ENCODE data around the gene HEXD.
"Not testable (repeated sequence)": the region's sequence is repeated elsewhere in the genome, so short reads cannot be mapped to it uniquely, and the experiment has no call there.

The HEXD gene

GRCh38 chr17:82457929-82458178, 39.7 kb downstream of the HEXD start:
- peak; percentile 39 for DNase-seq (ENCODE audit: low read depth, low spot score)
- H3K4me3 ChIP-seq: peak overlapping the region; percentile 96
- TF ChIP-seq POLR2AphosphoS5 (IDR thresholded peaks at IDR 0.05; ENCODE audit: borderline replicate concordance, low read depth, low read length) (no peak), FOXP2 (optimal IDR thresholded peaks at IDR 0.05; ENCODE audit: control extremely low read depth, extremely low read length, insufficient read depth) (no peak), EZH2 (IDR thresholded peaks at IDR 0.05) (no peak)
- H3K9me3 ChIP-seq (ENCODE audit: low read depth, low read length): no peaks in the 10 kb centered on the region
- H3K36me3 ChIP-seq (ENCODE audit: insufficient read depth, low read length): peaks cover 20% of the 10 kb centered on the region
- H3K9ac ChIP-seq (ENCODE audit: insufficient read length): peak overlapping the region; percentile 99
- peak overlapping the region; percentile 99 for H3K27ac ChIP-seq

GRCh38 chr17:82458179-82458884, 40.2 kb downstream of the HEXD start, which contains the start of gene NARF:
Gene NARF (plus strand): TSS chr17:82458741. CDS start chr17:82458804, 63 bp downstream.
- Histone ChIP-seq H3K4me3 (peak within 1 kb of the TSS; percentile 96), H3K27ac (peak within 1 kb of the TSS; percentile 99)

GRCh38 chr17:82458885-82459424, 40.8 kb downstream of the HEXD start:
- TF ChIP-seq FOXP2 (optimal IDR thresholded peaks at IDR 0.05; ENCODE audit: control extremely low read depth, extremely low read length, insufficient read depth): no peak
- no peak for TF ChIP-seq EZH2 (IDR thresholded peaks at IDR 0.05)
- no peak for TF ChIP-seq POLR2AphosphoS5 (IDR thresholded peaks at IDR 0.05; ENCODE audit: borderline replicate concordance, low read depth, low read length)
- Histone ChIP-seq H3K36me3 (ENCODE audit: insufficient read depth, low read length) (peaks cover 22% of the 10 kb centered on the region), H3K27ac (0 out of 2 replicates have a peak overlapping the region, but pooled peaks have one; percentile 13), H3K9ac (ENCODE audit: insufficient read length) (peak overlapping the region; percentile 68), H3K9me3 (ENCODE audit: low read depth, low read length) (no peaks in the 10 kb centered on the region), H3K4me3 (peak overlapping the region; percentile 96)
- no peak for DNase-seq (ENCODE audit: low read depth, low spot score)

More at GRCh38 chr17:82458179-82458884, 40.2 kb downstream of the HEXD start, which contains the start of gene NARF:
- TF ChIP-seq EZH2 (IDR thresholded peaks at IDR 0.05) (no peak), FOXP2 (optimal IDR thresholded peaks at IDR 0.05; ENCODE audit: control extremely low read depth, extremely low read length, insufficient read depth) (peak; percentile 68), POLR2AphosphoS5 (IDR thresholded peaks at IDR 0.05; ENCODE audit: borderline replicate concordance, low read depth, low read length) (peak; percentile 90)
- no peaks in the 10 kb centered on the region for H3K9me3 ChIP-seq (ENCODE audit: low read depth, low read length)
- DNase-seq (ENCODE audit: low read depth, low spot score): peak; percentile 89
- peak within 1 kb of the TSS; percentile 99 for H3K9ac ChIP-seq (ENCODE audit: insufficient read length)
- H3K36me3 ChIP-seq (ENCODE audit: insufficient read depth, low read length): peaks cover 20% of the 10 kb centered on the region

GRCh38 chr17:82459936-82460335, 41.8 kb downstream of the HEXD start:
- peaks cover 32% of the 10 kb centered on the region for H3K36me3 ChIP-seq (ENCODE audit: insufficient read depth, low read length)
- not testable (repeated sequence) for H3K27ac ChIP-seq

GRCh38 chr17:82461827-82462524, 43.8 kb downstream of the HEXD start:
- no peaks in the 10 kb centered on the region for H3K9me3 ChIP-seq (ENCODE audit: low read depth, low read length)
- TF ChIP-seq EZH2 (IDR thresholded peaks at IDR 0.05) (no peak), POLR2AphosphoS5 (IDR thresholded peaks at IDR 0.05; ENCODE audit: borderline replicate concordance, low read depth, low read length) (no peak), FOXP2 (optimal IDR thresholded peaks at IDR 0.05; ENCODE audit: control extremely low read depth, extremely low read length, insufficient read depth) (no peak)
- DNase-seq (ENCODE audit: low read depth, low spot score): no peak
- H3K27ac ChIP-seq: no peak overlapping the region
- H3K36me3 ChIP-seq (ENCODE audit: insufficient read depth, low read length): peaks cover 45% of the 10 kb centered on the region
- no peak overlapping the region for H3K4me3 ChIP-seq
- H3K9ac ChIP-seq (ENCODE audit: insufficient read length): no peak overlapping the region

More at GRCh38 chr17:82459936-82460335, 41.8 kb downstream of the HEXD start:
- not testable (repeated sequence) for H3K4me3 ChIP-seq; H3K9me3 ChIP-seq (ENCODE audit: low read depth, low read length); DNase-seq (ENCODE audit: low read depth, low spot score); H3K9ac ChIP-seq (ENCODE audit: insufficient read length)

- H3K4me3 ChIP-seq: no peak overlapping the region
- H3K27ac ChIP-seq: no peak overlapping the region
- no peak for DNase-seq (ENCODE audit: low read depth, low spot score)
- no peak overlapping the region for H3K9ac ChIP-seq (ENCODE audit: insufficient read length)
- H3K36me3 ChIP-seq (ENCODE audit: insufficient read depth, low read length): peaks cover 45% of the 10 kb centered on the region
- no peaks in the 10 kb centered on the region for H3K9me3 ChIP-seq (ENCODE audit: low read depth, low read length)
- TF ChIP-seq FOXP2 (optimal IDR thresholded peaks at IDR 0.05; ENCODE audit: control extremely low read depth, extremely low read length, insufficient read depth) (no peak), POLR2AphosphoS5 (IDR thresholded peaks at IDR 0.05; ENCODE audit: borderline replicate concordance, low read depth, low read length) (no peak), EZH2 (IDR thresholded peaks at IDR 0.05) (no peak)
These were observed 45.2 kb downstream of the HEXD start for GRCh38 chr17:82463391-82463790.

- Histone ChIP-seq H3K36me3 (ENCODE audit: insufficient read depth, low read length) (peaks cover 51% of the 10 kb centered on the region), H3K4me3 (no peak overlapping the region), H3K9ac (ENCODE audit: insufficient read length) (no peak overlapping the region), H3K9me3 (ENCODE audit: low read depth, low read length) (no peaks in the 10 kb centered on the region), H3K27ac (no peak overlapping the region)
- no peak for DNase-seq (ENCODE audit: low read depth, low spot score)
- no peak for TF ChIP-seq EZH2 (IDR thresholded peaks at IDR 0.05)
- no peak for TF ChIP-seq FOXP2 (optimal IDR thresholded peaks at IDR 0.05; ENCODE audit: control extremely low read depth, extremely low read length, insufficient read depth)
- TF ChIP-seq POLR2AphosphoS5 (IDR thresholded peaks at IDR 0.05; ENCODE audit: borderline replicate concordance, low read depth, low read length): no peak
These were observed 45.9 kb downstream of the HEXD start for GRCh38 chr17:82463925-82464566.

- TF ChIP-seq EZH2 (IDR thresholded peaks at IDR 0.05) (no peak), FOXP2 (optimal IDR thresholded peaks at IDR 0.05; ENCODE audit: control extremely low read depth, extremely low read length, insufficient read depth) (no peak), POLR2AphosphoS5 (IDR thresholded peaks at IDR 0.05; ENCODE audit: borderline replicate concordance, low read depth, low read length) (no peak)
- H3K36me3 ChIP-seq (ENCODE audit: insufficient read depth, low read length): peaks cover 55% of the 10 kb centered on the region
- H3K4me3 ChIP-seq: no peak overlapping the region
- no peaks in the 10 kb centered on the region for H3K9me3 ChIP-seq (ENCODE audit: low read depth, low read length)
- DNase-seq (ENCODE audit: low read depth, low spot score): no peak
- no peak overlapping the region for H3K27ac ChIP-seq
- H3K9ac ChIP-seq (ENCODE audit: insufficient read length): no peak overlapping the region
These were observed 46.4 kb downstream of the HEXD start for GRCh38 chr17:82464567-82464929.

Measured in SK-N-MC (cell line).